Ishikawa (cell line): ENCODE results near the gene MTUS2.

Experiments used
- CEBPB ChIP-seq: IDR thresholded peaks from 2 replicates; pipeline ENCODE4 v1.6.1; 2012
- CREB1 ChIP-seq: IDR thresholded peaks from 2 replicates; pipeline ENCODE4 v1.6.1; 2012; ENCODE audit warnings: low read depth
- EGR1 ChIP-seq: IDR thresholded peaks from 2 replicates; pipeline ENCODE4 v1.6.1; 2012
- EP300 ChIP-seq: IDR thresholded peaks from 2 replicates; pipeline ENCODE4 v1.6.1; 2012; ENCODE audit warnings: borderline replicate concordance
- FOXM1 ChIP-seq: IDR thresholded peaks from 2 replicates; pipeline ENCODE4 v1.6.1; 2012; ENCODE audit warnings: low read depth, borderline replicate concordance
- NFIC ChIP-seq: IDR thresholded peaks from 2 replicates; pipeline ENCODE4 v1.6.1; 2012
- RAD21 ChIP-seq: IDR thresholded peaks from 2 replicates; pipeline ENCODE4 v1.6.1; 2012; ENCODE audit warnings: low read depth
- TAF1 ChIP-seq: IDR thresholded peaks from 2 replicates; pipeline ENCODE4 v1.6.1; 2012; ENCODE audit warnings: low read depth, mild to moderate bottlenecking
- TCF12 ChIP-seq: IDR thresholded peaks from 2 replicates; pipeline ENCODE4 v1.6.1; 2012; ENCODE audit warnings: low read depth
- TEAD4 ChIP-seq: IDR thresholded peaks from 2 replicates; pipeline ENCODE4 v1.6.1; 2012
- YY1 ChIP-seq: IDR thresholded peaks from 2 replicates; pipeline ENCODE4 v1.6.1; 2012; ENCODE audit warnings: low read depth
- ZBTB7A ChIP-seq: IDR thresholded peaks from 2 replicates; pipeline ENCODE4 v1.6.1; 2012; ENCODE audit warnings: low read depth
- TF ChIP-seq, protein P1 (sequence below): IDR thresholded peaks from 2 replicates; pipeline ENCODE4 v1.6.1; 2012
- TF ChIP-seq, protein P2 (sequence below): IDR thresholded peaks from 2 replicates; pipeline ENCODE4 v1.6.1; 2012; ENCODE audit warnings: low read depth, mild to moderate bottlenecking
- TF ChIP-seq, protein P3 (sequence below): IDR thresholded peaks from 2 replicates; pipeline ENCODE4 v1.6.1; 2012

MTUS2 gene

DNA sequence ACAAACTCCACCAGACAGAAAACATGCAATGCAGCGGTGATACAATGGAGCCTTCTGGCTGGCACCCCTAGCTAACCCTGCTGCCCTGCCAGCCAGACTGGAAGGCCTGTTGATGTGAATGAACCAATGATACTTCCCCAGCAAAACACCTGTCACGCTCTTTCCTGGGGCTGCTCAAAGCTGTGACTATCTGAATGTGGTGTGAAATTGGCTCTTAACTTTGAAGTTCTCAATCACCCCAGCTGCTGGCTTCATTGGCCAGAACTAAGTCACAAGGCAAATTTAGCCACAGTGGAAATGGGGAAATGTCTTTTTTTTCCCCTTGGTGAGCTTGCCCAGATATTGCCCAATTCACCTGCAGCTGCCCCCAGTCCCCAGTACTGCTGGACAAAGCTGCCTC, 628.0 kb downstream of the MTUS2 start:
- TF ChIP-seq, protein P1, sequence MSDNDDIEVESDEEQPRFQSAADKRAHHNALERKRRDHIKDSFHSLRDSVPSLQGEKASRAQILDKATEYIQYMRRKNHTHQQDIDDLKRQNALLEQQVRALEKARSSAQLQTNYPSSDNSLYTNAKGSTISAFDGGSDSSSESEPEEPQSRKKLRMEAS, result no peak
- TF ChIP-seq FOXM1 (no peak), CEBPB (no peak), EP300 (no peak), EGR1 (no peak), CREB1 (no peak), YY1 (no peak), TEAD4 (no peak), NFIC (no peak), ZBTB7A (no peak), TAF1 (no peak)
- TF ChIP-seq, protein P2, sequence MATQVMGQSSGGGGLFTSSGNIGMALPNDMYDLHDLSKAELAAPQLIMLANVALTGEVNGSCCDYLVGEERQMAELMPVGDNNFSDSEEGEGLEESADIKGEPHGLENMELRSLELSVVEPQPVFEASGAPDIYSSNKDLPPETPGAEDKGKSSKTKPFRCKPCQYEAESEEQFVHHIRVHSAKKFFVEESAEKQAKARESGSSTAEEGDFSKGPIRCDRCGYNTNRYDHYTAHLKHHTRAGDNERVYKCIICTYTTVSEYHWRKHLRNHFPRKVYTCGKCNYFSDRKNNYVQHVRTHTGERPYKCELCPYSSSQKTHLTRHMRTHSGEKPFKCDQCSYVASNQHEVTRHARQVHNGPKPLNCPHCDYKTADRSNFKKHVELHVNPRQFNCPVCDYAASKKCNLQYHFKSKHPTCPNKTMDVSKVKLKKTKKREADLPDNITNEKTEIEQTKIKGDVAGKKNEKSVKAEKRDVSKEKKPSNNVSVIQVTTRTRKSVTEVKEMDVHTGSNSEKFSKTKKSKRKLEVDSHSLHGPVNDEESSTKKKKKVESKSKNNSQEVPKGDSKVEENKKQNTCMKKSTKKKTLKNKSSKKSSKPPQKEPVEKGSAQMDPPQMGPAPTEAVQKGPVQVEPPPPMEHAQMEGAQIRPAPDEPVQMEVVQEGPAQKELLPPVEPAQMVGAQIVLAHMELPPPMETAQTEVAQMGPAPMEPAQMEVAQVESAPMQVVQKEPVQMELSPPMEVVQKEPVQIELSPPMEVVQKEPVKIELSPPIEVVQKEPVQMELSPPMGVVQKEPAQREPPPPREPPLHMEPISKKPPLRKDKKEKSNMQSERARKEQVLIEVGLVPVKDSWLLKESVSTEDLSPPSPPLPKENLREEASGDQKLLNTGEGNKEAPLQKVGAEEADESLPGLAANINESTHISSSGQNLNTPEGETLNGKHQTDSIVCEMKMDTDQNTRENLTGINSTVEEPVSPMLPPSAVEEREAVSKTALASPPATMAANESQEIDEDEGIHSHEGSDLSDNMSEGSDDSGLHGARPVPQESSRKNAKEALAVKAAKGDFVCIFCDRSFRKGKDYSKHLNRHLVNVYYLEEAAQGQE, result no peak
- TF ChIP-seq, protein P3, sequence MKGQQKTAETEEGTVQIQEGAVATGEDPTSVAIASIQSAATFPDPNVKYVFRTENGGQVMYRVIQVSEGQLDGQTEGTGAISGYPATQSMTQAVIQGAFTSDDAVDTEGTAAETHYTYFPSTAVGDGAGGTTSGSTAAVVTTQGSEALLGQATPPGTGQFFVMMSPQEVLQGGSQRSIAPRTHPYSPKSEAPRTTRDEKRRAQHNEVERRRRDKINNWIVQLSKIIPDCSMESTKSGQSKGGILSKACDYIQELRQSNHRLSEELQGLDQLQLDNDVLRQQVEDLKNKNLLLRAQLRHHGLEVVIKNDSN, result no peak

DNA sequence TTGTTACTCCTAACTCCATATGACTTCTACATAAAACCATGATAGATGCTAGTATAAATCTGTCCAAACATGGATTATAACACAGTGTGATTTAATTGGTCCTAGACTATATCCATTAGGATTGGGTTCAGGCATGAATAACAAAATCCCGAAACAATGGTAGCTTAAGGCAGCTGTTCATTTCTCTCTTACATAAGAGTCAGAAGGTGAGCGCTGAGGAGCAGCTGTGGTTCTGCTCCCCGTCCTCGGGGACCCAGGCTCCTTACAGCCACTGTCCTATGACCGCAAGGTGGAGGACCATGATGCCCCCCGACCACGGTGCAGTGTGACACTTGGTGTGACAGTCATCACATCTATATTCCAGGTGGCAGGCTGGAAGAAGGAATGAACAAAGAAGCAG, 629.6 kb downstream of the MTUS2 start:
- TF ChIP-seq, protein P1, result no peak
- TF ChIP-seq EGR1, result no peak
- TF ChIP-seq CREB1, result no peak
- no peak for TF ChIP-seq CEBPB
- TF ChIP-seq YY1, result no peak
- no peak for TF ChIP-seq ZBTB7A
- TF ChIP-seq NFIC, result no peak
- TF ChIP-seq FOXM1, result no peak
- TF ChIP-seq RAD21, result no peak

DNA sequence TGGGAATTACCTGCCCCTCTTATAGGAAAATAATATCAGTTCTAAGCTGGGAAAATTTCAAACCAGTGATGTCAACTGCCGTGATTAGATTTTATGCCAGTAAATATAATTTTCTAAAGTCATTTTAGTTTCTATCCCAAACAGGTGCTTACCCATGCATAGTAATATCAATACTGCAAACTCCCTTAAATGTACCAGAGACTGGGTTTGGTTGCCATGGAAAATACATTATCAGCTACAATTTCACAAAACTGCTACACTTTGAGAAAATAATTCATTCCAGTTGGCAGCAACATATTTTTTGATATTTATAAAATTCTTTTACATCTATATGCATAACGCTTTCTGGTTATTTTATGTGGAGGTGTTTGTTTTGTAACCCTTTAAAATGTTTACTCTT, 631.8 kb downstream of the MTUS2 start:
- no peak for TF ChIP-seq FOXM1

DNA sequence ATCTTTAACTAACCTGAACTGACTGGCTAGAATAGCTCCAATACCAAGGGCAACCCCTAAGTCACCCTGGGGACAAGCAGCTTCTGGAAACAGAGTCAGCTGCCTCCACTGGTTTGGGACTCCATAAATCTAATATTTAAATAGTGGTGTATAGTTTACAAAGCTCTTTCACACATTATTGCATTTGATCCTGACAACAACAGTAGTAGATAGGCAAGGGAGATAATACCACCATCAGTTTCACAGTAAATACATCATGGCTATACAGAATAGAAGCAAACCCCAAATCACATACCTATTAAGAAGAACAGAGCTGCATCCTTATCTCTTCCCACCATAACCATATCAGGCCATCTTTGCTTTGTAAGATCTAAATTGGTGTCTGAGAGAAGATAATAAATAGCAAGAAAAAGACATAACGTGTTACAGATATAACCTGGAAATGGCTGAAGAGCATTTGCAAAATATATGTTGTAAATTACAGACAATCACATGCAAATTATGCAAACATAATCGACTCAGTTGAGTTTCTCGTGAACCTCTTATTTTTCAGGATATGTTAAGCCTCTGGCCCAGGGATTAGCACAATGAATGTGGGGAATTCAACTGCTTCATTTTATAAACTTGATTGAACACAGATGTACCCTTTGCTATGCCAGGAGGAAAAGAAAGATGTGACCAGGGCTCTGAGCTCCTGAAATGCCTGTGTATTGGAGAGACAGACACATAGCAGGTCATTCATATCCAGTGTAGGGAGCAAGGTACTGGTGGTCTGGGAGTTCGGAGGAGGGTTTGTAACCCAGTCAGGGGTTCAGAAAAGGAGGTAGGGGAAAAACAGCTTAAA, 632.9 kb downstream of the MTUS2 start:
- TF ChIP-seq TAF1 (no peak), NFIC (no peak), CREB1 (no peak), EGR1 (no peak)

DNA sequence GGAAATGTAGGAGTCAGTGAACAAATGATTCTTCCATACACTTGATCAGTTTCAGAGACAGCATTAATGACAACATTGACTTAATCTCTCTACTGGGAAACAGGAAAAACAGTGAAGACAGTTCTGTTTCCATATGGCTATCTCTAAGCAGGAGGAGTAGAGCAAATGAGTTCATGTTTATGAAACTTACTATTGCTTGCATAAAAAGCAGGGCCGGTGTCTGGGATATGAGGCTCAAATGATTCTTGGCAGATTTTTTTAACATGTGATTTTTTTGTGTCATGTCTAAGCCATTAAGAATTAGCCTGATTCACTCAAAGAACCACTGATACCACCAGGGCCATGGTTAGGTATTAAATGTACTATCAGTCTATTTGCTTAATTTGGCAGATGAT, 633.5 kb downstream of the MTUS2 start:
- TF ChIP-seq, protein P2, result no peak
- TF ChIP-seq, protein P3, result no peak
- TF ChIP-seq ZBTB7A (no peak), YY1 (no peak), TAF1 (no peak), TEAD4 (no peak), CEBPB (no peak), NFIC (no peak), EGR1 (no peak), CREB1 (no peak), EP300 (no peak), TCF12 (no peak), FOXM1 (no peak), RAD21 (no peak)
- TF ChIP-seq, protein P1, result no peak

- no peak for TF ChIP-seq YY1
- peak; percentile 50 for TF ChIP-seq RAD21
Observed at GRCh38 chr13:29454931-29455481, 634.9 kb downstream of the MTUS2 start.
